GM12872 (cell line): ENCODE data around the gene GLYATL1.

Experiments
- TF ChIP-seq, protein P1 (sequence below): IDR thresholded peaks from 3 replicates; pipeline ENCODE4 v1.5.1; 2011; ENCODE audit warnings: low read depth, mild to moderate bottlenecking, low read length, moderate library complexity; ENCODE audit not compliant: insufficient read depth

GLYATL1 gene

DNA sequence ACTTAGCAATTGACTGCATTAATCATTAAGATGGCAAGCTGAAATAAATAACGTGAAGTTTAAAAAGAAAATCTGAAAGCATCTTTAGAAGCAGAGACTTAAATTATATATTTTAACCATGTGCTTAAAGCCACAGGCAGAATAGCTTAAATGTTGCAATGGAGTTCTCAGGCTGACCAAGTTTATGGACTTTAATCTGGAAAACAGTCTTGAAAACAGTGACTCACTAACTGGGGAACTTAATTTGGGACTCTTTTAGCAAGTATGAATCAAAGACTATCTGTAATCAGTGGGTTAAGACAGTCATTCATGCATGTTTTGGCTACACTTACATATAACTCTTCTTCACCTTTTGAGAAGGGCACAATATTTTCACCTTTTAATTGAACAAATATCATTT lies 12.6 kb upstream of the GLYATL1 start:
- TF ChIP-seq, protein P1, sequence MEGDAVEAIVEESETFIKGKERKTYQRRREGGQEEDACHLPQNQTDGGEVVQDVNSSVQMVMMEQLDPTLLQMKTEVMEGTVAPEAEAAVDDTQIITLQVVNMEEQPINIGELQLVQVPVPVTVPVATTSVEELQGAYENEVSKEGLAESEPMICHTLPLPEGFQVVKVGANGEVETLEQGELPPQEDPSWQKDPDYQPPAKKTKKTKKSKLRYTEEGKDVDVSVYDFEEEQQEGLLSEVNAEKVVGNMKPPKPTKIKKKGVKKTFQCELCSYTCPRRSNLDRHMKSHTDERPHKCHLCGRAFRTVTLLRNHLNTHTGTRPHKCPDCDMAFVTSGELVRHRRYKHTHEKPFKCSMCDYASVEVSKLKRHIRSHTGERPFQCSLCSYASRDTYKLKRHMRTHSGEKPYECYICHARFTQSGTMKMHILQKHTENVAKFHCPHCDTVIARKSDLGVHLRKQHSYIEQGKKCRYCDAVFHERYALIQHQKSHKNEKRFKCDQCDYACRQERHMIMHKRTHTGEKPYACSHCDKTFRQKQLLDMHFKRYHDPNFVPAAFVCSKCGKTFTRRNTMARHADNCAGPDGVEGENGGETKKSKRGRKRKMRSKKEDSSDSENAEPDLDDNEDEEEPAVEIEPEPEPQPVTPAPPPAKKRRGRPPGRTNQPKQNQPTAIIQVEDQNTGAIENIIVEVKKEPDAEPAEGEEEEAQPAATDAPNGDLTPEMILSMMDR, result no peak

DNA sequence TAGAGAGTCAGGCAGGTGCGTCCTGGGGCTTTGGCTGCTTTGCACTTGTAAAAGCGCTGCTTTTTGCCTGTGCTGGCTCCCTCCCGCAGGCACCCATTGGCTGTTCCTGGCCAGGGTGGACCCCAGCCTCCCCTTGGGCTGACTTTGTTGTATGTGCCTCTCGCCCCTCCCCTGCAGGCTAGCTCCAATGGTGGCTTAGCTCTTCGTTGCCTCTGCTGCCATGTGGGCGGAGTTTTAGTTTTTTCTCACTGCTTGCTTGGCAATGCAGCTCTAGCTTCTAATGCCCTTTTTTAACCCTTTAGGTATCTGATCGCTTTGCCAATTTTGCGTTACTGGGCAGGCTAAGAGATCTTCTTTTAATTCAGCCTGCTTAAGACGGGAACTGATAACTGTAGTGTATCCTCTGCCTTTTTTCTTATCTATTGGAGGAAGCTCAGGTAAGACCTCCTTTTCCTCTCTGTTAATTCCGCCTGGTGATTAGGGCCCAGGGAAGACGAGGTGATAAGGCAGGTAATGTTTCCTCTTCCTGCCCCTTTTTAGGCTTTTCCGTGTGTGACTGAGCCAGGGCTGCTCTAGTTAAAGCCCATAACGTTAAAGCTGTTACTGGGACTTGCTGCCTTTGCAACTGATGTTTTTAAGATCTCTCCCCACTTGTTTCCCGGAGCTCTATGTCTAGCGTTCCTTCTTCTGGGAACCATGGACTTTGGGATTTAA lies 11.7 kb upstream of the GLYATL1 start:
- TF ChIP-seq, protein P1, result no peak

DNA sequence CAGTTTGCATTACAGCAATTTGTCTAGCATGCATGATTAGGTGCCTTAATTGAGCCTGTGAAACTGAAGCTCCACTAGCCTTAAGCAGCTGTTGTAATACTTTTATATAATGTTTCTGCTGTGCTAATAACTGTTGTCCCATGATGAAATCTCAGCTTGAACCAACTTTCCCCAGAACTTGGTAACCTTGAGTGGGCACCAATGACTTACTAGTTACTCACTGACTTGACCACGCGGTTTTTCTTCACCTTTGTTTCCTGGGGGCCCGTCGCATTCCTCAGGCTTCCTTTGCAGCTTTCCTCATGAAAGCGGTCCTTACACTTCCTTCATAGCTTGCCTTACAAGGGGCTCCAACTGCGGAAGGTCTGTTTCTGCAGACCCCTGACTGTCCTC lies 11.2 kb upstream of the GLYATL1 start:
- TF ChIP-seq, protein P1, result no peak

DNA sequence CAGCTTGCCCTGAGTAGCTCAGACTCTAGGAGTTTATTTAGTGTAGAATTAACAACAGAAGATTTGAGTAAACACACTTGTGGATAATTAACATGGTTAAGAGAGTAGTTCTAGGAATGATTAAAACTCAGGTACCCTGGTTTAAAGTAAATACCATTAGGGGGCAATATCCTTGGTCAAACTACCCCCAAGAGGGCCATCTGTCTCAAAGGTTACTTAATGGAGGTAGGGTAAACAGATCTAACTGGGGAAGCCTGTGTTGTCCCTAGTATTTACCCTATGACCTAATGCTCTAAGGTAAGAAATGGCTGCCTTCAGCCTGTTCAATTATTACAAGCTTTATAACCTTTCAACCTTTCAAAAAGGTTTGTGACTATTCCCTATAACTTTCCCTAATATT lies 10.6 kb upstream of the GLYATL1 start:
- TF ChIP-seq, protein P1, result no peak

DNA sequence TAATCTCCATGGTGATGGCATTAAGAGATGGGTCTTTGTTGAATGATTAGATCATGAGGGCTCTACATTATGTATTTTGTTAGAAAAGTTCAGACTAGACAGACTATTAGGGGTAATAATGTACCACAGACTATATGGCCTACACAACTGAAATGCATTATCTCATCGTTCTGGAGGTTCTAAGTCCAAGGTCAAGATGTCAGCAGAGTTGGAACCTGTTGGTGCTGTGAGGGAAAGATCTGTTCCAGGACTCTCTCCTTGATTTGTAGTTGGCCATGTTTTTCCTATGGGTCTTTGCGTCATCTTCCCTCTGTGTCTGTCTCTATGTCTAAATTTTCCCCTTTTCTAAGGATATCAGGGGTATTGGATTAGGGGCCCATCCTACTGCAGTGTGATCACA lies 8.4 kb upstream of the GLYATL1 start:
- TF ChIP-seq, protein P1, result no peak

DNA sequence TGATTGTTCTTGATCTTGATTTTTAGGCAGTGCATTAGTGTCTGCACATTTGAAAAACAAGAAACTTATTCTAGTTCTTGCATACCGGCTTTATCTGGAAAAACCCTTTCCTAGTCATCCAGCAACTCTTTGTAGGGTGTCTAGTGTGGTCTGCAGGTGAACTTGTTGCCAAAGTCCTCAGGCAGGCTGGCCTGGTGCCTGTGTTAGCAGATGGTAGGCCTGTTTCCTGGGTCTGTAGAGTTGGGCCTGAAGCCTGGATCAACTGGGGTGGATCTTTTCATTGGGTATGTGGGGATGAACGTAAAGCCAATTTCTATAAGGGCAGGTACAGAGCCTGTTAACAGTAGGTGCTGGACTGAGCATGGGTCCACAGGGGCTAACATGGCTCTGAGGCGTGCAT lies 5.6 kb upstream of the GLYATL1 start:
- TF ChIP-seq, protein P1, result no peak

DNA sequence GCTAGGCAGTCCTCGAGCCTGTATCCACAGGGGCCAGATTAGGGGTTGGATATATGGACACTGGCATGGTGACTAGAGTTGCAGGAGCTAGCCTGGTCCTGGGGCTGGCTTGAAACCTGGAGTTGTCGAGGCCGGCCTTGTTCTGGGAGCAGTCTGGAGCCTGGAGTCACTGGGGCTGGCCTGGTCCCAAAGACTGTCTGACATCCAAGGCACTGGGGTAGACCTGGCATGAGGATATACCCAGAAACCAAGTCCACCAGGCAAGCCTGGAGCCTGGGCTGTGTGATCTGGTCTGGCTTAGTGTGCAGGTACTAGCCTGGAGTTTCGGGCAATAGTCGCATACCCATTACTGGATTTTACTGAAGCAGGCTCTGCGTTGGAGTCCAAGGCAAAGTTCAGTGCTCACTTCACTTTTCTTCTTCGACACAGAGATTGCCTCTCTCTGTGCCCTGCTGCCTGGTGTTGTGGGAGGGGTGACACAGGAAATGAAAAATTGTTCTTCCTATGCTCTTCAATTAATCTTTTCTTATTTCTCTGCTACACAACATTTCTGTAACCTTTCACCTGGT lies 4.3 kb upstream of the GLYATL1 start:
- TF ChIP-seq, protein P1, result no peak
